ENCODE data around the gene CNTNAP5. TPM values are rescaled to one million over a fixed set of nuclear protein-coding genes. Genes with fewer than 3 reads are reported as not detected.

CNTNAP5 gene
- total and polyA plus RNA-seq, 2 of the 13 experiments (the other 11 are each of a cell fraction or from before 2014, with no cell fraction given), result not detected

GRCh38 chr2:124480958-124481357, 455.9 kb downstream of the CNTNAP5 start:
- TF ChIP-seq DNMT3B (CRISPR knock-in tag; conservative IDR thresholded peaks at IDR 0.05), result no peak
- no peak for TF ChIP-seq ZNF362 (CRISPR knock-in tag; IDR thresholded peaks at IDR 0.05; ENCODE audit: borderline replicate concordance)
- TF ChIP-seq ZNF687 (CRISPR knock-in tag; IDR thresholded peaks at IDR 0.05), result no peak
- TF ChIP-seq ZNF766 (CRISPR knock-in tag; IDR thresholded peaks at IDR 0.05; ENCODE audit: borderline replicate concordance), result no peak
- TF ChIP-seq NFIB (CRISPR knock-in tag; IDR thresholded peaks at IDR 0.05; ENCODE audit: borderline replicate concordance), result no peak
- TF ChIP-seq ATF4 (CRISPR knock-in tag; IDR thresholded peaks at IDR 0.05), result no peak
- no peak for TF ChIP-seq ZNF788 (CRISPR knock-in tag; IDR thresholded peaks at IDR 0.05; ENCODE audit: borderline replicate concordance)
- TF ChIP-seq RCOR2 (CRISPR knock-in tag; IDR thresholded peaks at IDR 0.05), result no peak
- TF ChIP-seq ZNF776 (CRISPR knock-in tag; IDR thresholded peaks at IDR 0.05), result no peak
- no peak for TF ChIP-seq ATM (IDR thresholded peaks at IDR 0.05; ENCODE audit: borderline replicate concordance)
- TF ChIP-seq ZNF672 (CRISPR knock-in tag; IDR thresholded peaks at IDR 0.05), result no peak
- no peak for TF ChIP-seq MAFG (CRISPR knock-in tag; IDR thresholded peaks at IDR 0.05)
- TF ChIP-seq MTERF4 (CRISPR knock-in tag; IDR thresholded peaks at IDR 0.05), result no peak
- no peak for TF ChIP-seq ZNF674 (CRISPR knock-in tag; IDR thresholded peaks at IDR 0.05; ENCODE audit: low read depth)
- TF ChIP-seq ZUFSP (CRISPR knock-in tag; IDR thresholded peaks at IDR 0.05; ENCODE audit: borderline replicate concordance), result no peak
- no TSS peak for BruUV-seq (replicated peaks)
- no peak overlapping the region for H3K27ac ChIP-seq (ENCODE audit: extremely low read length, insufficient read depth, low read length)
- H3K4me3 ChIP-seq (replicated peaks in 1 of 3; ENCODE audit: insufficient read depth in 1 of 3, low read depth in 2 of 3, low read length in 3 of 3), result no peak overlapping the region
- H3K36me3 ChIP-seq (replicated peaks in 1 of 2; ENCODE audit: control insufficient read depth in 1 of 2, insufficient read depth in 2 of 2, low read length in 2 of 2), result no peaks in the 10 kb centered on the region
- no peak for ATAC-seq
- no peak overlapping the region for H3K9ac ChIP-seq (ENCODE audit: insufficient read depth, low read depth, low read length)
- no peaks in the 10 kb centered on the region for H3K4me1 ChIP-seq (ENCODE audit: insufficient read depth, low read length)
- ChIA-PET CTCF (ENCODE audit: low intra/inter-chr PET ratio, low total read pairs) (no interaction called here), POLR2A (no interaction called here)
- intact Hi-C loops (cut with micrococcal nuclease; ENCODE audit: unreplicated experiment), result no loop called here
- no peak overlapping the region for H2AFZ ChIP-seq (ENCODE audit: low read length)
- no peaks in the 10 kb centered on the region for H3K9me3 ChIP-seq (ENCODE audit: low read length)
- DNase-seq (ENCODE audit: low spot score), result no peak
- H3K27me3 ChIP-seq (ENCODE audit: control insufficient read depth in 1 of 2, insufficient read depth in 2 of 2, low read length in 2 of 2), result no peaks in the 10 kb centered on the region
- FAIRE-seq, result no peak
- no peak overlapping the region for H3K4me2 ChIP-seq (ENCODE audit: low read depth, low read length)
- H3K79me2 ChIP-seq (ENCODE audit: insufficient read depth, low read length), result no peaks in the 10 kb centered on the region
- WGBS (ENCODE audit: low lambda C conversion rate), result 1% methylated on average over 4 of the region's 4 CpGs
- H4K20me1 ChIP-seq (ENCODE audit: insufficient read depth, low read length), result no peaks in the 10 kb centered on the region
- in situ Hi-C loops (cut with HindIII; ENCODE audit: extremely low pct_ligation_motif_present, low pct_unique_long_range_greater_than_20kb), result no loop called here
